ENCODE measurements around the gene KCNJ11. TPM values are rescaled to one million over a fixed set of nuclear protein-coding genes. Genes with fewer than 3 reads are reported as not detected.

KCNJ11 gene
- total and polyA plus RNA-seq, 2 of the 13 experiments (the other 11 are each of a cell fraction or from before 2014, with no cell fraction given): 0.38 to 1.6 TPM

DNA sequence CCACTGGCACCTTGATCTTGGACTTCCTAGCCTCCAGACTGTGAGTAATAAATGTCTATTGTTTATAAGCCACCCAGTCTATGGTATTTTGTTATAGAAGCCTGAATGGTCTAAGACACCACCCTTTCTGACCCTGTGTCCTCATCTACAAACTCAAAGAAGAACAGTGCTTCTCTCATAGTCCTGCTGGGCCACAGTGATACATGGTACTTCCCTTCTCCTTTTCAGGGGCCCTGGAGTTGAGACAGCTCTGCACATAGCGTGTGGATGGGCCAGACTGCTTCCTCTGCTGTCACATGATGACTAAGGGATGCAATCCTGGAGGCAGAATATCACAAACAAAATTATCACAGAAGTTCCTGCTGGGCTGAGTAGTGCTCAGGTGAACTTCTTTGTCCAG is 5.0 kb downstream of the KCNJ11 start:
- DNase-seq (ENCODE audit: low spot score) (no peak), FAIRE-seq (no peak), ATAC-seq (no peak; the same call in 2 of the 3 replicates)
- CTCF ChIA-PET (ENCODE audit: low intra/inter-chr PET ratio, low total read pairs): interaction anchor here (1.0 to 2.4 kb wide), 4 partner anchors 90 to 153 kb away, joined by 3 to 34 read pairs (median 10); no protein-coding TSS in a partner anchor
- Histone ChIP-seq H3K36me3 (replicated peaks in 1 of 2; ENCODE audit: control insufficient read depth in 1 of 2, insufficient read depth in 2 of 2, low read length in 2 of 2) (peaks cover 7 to 17% of the 10 kb centered on the region in 2 experiments; a peak in 4 of 5 replicates), H3K4me1 (ENCODE audit: insufficient read depth, low read length) (no peaks in the 10 kb centered on the region), H2AFZ (ENCODE audit: low read length) (no peak overlapping the region), H3K79me2 (ENCODE audit: insufficient read depth, low read length) (no peaks in the 10 kb centered on the region), H3K27me3 (ENCODE audit: control insufficient read depth in 1 of 2, insufficient read depth in 2 of 2, low read length in 2 of 2) (no peaks in the 10 kb centered on the region), H3K27ac (ENCODE audit: extremely low read length, insufficient read depth, low read length) (no peak overlapping the region), H3K9me3 (ENCODE audit: low read length) (no peaks in the 10 kb centered on the region), H3K9ac (ENCODE audit: insufficient read depth, low read depth, low read length) (no peak overlapping the region), H3K4me2 (ENCODE audit: low read depth, low read length) (no peak overlapping the region), H4K20me1 (ENCODE audit: insufficient read depth, low read length) (no peaks in the 10 kb centered on the region), H3K4me3 (replicated peaks in 1 of 3; ENCODE audit: insufficient read depth in 1 of 3, low read depth in 2 of 3, low read length in 3 of 3) (no peak overlapping the region)
- 100% methylated on average over 1 of the region's 1 CpG for WGBS (ENCODE audit: low lambda C conversion rate)
- in situ Hi-C loops (cut with HindIII; ENCODE audit: extremely low pct_ligation_motif_present, low pct_unique_long_range_greater_than_20kb): loop anchor here (5.0 kb wide), 2 partner anchors 89 to 124 kb away; no protein-coding TSS in a partner anchor
- BruUV-seq (replicated peaks): no TSS peak
- intact Hi-C loops (cut with micrococcal nuclease; ENCODE audit: unreplicated experiment): no loop called here
- POLR2A ChIA-PET: interaction anchor here (0.8 kb wide), 1 partner anchor 121 kb away, joined by 3 read pairs; no protein-coding TSS in a partner anchor
- TF ChIP-seq ZNF160 (CRISPR knock-in tag; IDR thresholded peaks at IDR 0.05) (no peak), MYC (CRISPR knock-in tag; IDR thresholded peaks at IDR 0.05; ENCODE audit: borderline replicate concordance) (no peak), GMEB2 (CRISPR knock-in tag; IDR thresholded peaks at IDR 0.05; ENCODE audit: low read depth) (no peak), RELA (CRISPR knock-in tag; IDR thresholded peaks at IDR 0.05) (no peak), TEAD2 (CRISPR knock-in tag; IDR thresholded peaks at IDR 0.05) (no peak), TARDBP (CRISPR knock-in tag; IDR thresholded peaks at IDR 0.05) (no peak), RORA (CRISPR knock-in tag; IDR thresholded peaks at IDR 0.05) (no peak), BCLAF1 (IDR thresholded peaks at IDR 0.05) (no peak)
- TF ChIP-seq, protein P1, sequence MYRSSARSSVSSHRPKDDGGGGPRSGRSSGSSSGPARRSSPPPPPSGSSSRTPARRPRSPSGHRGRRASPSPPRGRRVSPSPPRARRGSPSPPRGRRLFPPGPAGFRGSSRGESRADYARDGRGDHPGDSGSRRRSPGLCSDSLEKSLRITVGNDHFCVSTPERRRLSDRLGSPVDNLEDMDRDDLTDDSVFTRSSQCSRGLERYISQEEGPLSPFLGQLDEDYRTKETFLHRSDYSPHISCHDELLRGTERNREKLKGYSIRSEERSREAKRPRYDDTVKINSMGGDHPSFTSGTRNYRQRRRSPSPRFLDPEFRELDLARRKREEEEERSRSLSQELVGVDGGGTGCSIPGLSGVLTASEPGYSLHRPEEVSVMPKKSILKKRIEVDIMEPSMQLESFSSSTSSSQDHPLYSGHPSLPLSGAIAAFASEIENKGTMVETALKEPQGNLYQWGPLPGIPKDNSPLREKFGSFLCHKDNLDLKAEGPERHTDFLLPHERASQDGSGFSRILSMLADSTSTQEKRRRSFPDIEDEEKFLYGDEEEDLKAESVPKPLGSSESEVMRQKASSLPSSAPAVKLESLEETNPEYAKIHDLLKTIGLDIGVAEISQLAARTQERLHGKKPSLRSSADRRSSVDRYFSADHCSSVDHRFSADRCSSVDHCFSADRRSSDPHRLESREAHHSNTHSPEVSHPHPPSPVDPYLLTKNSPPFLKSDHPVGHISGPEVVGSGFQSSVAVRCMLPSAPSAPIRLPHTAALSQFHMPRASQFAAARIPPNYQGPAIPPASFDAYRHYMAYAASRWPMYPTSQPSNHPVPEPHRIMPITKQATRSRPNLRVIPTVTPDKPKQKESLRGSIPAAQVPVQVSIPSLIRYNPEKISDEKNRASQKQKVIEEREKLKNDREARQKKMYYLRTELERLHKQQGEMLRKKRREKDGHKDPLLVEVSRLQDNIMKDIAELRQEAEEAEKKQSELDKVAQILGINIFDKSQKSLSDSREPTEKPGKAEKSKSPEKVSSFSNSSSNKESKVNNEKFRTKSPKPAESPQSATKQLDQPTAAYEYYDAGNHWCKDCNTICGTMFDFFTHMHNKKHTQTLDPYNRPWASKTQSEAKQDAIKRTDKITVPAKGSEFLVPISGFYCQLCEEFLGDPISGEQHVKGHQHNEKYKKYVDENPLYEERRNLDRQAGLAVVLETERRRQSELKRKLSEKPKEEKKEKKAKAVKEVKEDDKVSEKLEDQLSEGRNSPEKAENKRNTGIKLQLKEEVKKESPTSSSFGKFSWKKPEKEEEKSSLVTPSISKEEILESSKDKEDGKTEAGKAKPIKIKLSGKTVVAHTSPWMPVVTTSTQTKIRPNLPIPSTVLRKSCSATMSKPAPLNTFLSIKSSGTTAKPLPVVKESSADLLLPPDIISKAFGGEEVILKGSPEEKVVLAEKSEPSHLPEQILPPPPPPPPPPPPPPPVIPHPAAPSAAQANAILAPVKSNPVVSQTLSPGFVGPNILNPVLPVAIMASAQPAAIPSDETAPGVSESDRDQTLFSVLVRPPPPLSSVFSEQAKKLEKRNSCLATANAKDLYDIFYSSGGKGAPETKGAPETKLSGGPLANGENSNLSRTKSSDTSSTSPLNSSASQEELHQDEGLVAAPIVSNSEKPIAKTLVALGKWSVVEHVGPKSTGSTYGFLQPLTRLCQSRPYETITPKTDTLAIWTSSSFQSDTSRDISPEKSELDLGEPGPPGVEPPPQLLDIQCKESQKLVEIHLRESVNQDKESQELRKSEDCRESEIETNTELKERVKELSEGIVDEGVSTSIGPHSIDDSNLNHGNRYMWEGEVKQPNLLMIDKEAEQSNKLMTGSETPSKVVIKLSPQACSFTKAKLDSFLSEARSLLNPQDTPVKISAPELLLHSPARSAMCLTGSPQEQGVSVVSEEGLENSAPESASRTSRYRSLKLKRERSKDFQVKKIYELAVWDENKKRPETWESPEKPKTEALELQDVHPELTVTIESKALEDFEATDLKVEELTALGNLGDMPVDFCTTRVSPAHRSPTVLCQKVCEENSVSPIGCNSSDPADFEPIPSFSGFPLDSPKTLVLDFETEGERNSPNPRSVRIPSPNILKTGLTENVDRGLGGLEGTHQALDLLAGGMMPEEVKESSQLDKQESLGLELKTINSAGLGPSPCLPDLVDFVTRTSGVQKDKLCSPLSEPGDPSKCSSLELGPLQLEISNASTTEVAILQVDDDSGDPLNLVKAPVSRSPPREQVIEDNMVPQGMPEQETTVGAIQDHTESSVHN (CRISPR knock-in tag; IDR thresholded peaks at IDR 0.05): no peak
- TF ChIP-seq, protein P2, sequence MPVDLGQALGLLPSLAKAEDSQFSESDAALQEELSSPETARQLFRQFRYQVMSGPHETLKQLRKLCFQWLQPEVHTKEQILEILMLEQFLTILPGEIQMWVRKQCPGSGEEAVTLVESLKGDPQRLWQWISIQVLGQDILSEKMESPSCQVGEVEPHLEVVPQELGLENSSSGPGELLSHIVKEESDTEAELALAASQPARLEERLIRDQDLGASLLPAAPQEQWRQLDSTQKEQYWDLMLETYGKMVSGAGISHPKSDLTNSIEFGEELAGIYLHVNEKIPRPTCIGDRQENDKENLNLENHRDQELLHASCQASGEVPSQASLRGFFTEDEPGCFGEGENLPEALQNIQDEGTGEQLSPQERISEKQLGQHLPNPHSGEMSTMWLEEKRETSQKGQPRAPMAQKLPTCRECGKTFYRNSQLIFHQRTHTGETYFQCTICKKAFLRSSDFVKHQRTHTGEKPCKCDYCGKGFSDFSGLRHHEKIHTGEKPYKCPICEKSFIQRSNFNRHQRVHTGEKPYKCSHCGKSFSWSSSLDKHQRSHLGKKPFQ (CRISPR knock-in tag; IDR thresholded peaks at IDR 0.05; ENCODE audit: insufficient replicate concordance): no peak
